Cardiac septum (tissue), 1 donor: ENCODE results near the gene ATP6V0E1. TPM values are rescaled to one million over a fixed set of nuclear protein-coding genes. Genes with fewer than 3 reads are reported as not detected.
"Not testable (repeated sequence)": the region's sequence is repeated elsewhere in the genome, so short reads cannot be mapped to it uniquely, and the experiment has no call there.

ENCODE experiments used
- DNase-seq: peaks from one replicate; pipeline ENCODE4 v3.0.0-alpha.2; 2020; ENCODE audit warnings: low spot score
- intact Hi-C: fragments of 100-400 bp; cut with DNase I; formaldehyde crosslinking; loops from one replicate; pipeline ENCODE4 v1.14.0; 2022
- total RNA-seq: library from RNA; stranded (reverse); fragmentation: NEBNext Ultra II Directional; extraction: Animal tissue kit (Norgen Biotek cat#: 25700); gene quantifications from one replicate; pipeline ENCODE4 v1.2.1, GENCODE V29; 2021
- donor health status: DM: no; HTN: no; CAD: no.

The ATP6V0E1 gene
- total RNA-seq, 1 donor from 2014 or later: 201 TPM

DNA sequence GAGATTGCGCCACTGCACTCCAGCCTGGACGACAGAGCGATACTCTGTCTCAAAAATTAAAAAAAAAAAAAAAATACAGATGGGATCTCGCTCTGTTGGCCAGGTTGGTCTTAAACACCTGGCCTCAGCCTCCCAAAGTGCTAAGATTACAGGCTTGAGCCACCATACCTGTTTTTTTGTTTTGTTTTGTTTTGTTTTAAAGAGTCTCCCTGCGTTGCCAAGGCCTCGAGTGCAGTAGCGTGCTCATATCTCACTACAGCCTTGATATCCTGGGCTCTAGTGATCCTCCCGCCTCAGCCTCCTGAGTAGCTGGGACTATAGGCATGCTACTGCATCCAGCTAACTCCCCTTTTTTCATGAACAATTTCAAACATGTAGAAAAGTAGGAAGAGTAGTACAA lies 7.2 kb downstream of the ATP6V0E1 start:
- no peak for DNase-seq
- intact Hi-C loops: no loop called here

DNA sequence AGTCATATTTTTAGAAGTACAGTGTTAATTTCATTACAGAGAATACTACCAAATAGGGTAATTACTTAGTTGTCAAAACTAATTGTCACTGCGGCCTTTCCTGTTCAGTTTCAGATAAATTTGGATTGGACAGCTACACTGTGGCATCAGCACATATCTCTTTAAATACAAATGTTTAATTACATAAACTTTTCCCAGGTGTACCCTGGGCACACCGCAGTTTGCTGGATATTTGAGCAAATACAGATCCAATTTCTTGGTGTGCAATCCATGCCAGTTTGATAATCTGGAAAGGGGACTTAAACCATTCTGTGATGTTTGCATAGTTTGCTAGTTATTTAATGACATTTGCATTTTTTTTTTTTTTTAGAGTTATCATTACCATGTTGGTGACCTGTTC lies 10.8 kb downstream of the ATP6V0E1 start:
- DNase-seq: no peak
- intact Hi-C loops: no loop called here

DNA sequence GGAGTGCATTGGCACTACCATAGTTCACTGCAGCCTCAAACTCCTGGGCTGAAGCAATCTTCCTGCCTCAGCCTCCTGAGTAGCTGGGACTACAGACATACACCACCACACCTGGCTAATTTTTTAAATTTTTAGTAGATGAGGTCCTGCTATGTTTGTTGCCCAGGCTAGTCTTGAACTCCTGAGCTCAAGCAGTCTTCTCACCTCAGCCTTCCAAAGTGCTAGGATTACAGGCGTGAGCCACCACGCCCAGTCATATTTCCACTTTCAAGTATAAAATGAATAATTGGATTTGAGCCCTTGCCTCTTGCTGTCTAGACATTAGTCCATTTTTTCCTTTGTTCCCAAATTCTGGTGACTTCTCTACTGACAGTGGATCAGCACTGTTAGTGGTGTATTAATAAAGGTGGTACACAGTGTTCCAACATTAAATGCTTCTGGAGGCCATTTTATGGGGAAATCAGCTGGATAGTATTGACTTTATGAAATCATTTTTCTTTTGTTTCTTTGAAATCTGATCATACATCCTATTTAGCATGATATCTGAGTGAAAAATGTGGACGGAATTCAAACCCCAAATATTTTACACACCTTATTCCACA lies 15.9 kb downstream of the ATP6V0E1 start:
- no peak for DNase-seq
- intact Hi-C loops: no loop called here

DNA sequence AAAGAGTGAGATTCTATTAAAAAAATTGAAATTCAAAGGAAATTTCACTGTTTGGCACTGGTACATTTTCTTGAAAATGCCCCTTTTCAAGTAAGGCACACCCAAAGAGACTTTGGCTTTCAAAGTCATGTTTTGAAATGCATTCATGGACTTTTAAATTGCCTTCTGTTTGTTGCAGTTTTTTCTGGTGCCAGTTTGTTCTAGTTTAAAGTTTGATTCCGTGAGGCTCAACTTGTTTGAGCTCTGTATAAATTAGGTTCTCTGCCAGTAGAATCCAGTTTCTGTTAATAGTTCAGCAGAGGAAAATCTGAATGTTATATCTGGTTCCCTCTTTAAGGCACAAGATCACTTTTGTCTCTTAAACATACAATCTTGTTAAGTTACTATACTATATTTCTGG lies 16.4 kb downstream of the ATP6V0E1 start:
- intact Hi-C loops: no loop called here
- no peak for DNase-seq

DNA sequence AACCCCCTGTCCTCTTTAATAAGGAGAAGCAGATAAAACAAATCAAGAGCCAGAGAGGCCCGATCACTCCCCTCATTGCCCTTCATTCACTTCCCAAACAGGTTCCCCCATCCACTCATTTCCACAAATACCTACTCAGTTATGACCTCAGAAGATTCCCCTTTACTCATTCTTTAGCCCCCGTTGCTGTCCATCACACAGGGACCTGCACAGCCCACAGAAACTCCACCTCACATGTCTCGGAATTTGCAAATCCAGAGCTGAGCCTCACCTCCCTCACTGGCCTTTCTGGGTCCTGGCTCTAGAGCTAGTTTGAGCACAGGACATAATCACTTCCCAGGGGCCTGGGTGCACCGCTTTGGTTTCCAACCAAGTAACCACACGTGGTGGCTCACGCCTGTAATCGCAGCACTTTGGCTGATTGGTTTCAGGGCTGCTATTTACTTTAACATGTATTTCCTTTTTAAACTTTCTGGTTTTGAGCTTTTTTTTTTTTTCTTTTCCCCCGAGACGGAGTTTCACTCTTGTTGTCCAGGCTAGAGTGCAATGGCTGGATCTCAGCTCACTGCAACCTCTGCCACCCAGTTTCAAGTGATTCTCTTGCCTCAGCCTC lies 17.8 kb downstream of the ATP6V0E1 start:
- intact Hi-C loops: no loop called here

DNA sequence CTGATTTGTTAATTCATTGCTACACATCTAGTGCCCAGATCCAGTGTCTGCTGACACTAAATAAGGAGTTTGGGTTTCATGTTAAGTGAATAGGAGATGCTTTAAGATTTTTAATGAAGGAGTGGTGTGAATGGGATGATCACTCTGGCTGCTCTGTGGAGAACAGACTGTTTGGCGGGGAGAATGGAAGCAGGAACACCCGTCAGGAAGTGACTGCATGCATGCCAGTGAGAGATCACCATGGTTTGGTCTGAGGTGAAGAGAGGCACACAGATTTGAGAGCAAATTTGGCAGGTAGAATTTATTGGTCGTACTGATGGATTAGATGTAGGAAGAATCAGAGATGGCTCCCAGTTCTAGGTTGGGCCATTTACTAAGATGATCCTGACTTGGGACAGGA lies 19.8 kb downstream of the ATP6V0E1 start:
- DNase-seq: no peak
- intact Hi-C loops: no loop called here

More for the DNA sequence above, 17.8 kb downstream of the ATP6V0E1 start:
- no peak for DNase-seq

DNA sequence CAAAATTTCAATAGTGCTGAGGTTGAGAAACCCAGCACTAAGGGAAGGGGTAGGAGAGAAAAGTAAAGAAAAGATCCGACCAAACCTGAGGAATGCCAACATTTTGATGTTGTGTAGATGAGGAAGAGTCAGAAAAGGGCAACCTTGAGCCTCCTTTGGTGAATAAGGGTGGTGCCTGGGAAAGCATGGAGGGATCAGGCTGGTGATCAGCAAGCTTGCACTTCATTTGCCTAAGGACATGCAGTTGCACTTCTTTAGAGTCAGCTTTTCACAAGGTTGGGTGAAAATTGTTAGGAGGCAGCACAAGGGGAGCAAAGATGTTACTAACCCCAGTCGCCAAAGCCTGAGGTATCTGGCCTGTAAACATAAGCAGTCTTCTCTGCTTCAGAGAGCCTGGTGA lies 20.4 kb downstream of the ATP6V0E1 start:
- intact Hi-C loops: no loop called here
- no peak for DNase-seq

DNA sequence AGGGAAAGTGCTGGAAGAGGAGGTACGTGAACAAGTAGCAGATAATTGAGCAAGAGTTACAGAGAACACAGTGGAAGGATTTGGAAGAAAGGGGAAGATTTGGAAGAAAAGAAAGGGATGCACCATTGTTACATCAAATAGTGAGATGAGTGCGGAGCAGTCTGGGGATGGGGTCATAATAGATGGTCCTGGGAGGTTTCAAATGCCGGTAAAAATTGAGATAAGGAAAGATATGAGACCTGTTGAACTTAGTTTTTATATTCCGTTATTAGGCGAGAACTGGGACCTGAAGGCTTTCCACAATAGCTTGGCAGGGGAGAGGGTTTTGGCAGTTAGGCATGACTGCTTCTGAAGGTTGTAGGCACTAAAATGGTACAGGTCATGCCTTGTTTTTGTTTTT lies 20.9 kb downstream of the ATP6V0E1 start:
- no peak for DNase-seq
- intact Hi-C loops: no loop called here

DNA sequence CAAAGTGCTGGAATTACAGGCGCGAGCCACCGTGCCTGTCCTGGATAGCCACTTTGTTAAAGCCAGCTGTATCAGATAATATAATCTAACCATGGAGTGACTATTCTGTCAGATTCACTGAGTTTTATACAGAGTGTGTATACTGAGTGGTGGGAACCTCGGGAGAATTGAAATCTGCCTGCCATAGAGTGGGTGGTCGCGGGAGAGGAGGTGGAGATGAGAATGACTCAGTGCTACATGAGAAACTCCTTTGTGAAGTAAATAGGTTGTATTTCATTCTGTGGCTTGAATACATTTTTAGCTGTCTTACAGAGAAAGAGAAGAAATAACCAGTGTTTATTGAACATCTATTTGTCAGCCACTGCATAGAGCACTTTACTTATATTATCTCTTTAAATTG lies 26.4 kb downstream of the ATP6V0E1 start:
- intact Hi-C loops: no loop called here
- no peak for DNase-seq

DNA sequence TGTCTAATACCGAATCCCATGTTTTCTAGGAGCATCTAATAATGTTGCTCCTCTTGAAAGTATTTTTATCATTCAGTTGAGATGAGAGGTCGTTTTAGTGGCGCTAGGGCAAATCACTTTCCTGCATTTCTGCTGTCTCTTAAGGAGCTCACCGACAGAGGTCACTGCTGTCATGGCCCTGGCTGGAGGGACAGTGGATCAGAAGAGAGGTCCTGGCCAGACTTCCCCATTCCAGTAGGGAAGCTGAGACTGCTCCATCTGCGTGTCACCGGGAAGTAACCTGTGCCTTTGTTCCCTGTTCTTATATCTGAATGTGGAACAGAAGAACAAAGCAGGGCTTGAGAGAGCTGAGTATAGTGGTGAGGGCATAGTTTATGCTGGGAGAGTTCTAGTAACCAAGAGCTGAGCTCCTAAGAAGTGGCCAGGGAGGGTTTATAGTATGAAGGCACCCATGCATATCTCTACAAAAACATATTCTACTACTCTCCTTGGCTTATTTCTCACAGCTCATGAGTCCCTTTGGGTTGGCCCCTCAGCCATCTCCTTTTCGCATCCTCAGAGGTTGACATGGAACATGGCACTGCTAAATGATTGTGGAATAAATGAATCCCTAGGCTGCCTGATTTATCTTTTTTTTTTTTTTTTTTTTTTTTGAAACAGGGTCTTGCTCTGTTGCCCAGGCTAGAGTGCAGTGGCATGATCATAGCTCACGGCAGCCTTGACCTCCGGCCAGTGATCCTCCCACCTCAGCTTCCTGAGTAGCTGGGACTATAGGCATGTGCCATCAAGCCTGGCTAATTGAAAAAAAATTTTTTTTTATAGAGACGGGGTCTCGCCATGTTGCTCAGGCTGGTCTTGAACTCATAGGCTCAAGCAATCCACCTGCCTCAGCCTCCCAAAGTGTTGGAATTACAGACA lies 27.2 kb downstream of the ATP6V0E1 start:
- peak; percentile 78 for DNase-seq
- intact Hi-C loops: no loop called here

DNA sequence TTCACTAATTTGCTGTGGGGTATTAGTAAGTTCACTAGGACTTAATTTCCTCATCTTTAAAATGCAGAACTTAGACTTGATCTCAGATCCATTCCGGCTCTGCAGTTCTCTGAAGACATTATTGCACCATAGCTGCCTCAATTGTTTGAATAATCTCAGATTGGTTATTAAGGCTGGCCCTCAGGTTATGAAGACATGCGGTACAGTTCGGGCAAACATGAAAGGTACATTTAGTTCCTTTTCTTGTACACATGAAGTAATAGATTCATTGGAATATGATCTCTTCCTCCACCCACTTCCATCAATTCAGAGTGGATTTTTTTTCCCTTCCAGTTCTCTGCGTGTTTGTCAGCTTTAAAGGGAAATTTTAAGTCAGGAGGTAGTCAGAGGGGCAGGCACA lies 28.0 kb downstream of the ATP6V0E1 start:
- no peak for DNase-seq
- intact Hi-C loops: no loop called here

DNA sequence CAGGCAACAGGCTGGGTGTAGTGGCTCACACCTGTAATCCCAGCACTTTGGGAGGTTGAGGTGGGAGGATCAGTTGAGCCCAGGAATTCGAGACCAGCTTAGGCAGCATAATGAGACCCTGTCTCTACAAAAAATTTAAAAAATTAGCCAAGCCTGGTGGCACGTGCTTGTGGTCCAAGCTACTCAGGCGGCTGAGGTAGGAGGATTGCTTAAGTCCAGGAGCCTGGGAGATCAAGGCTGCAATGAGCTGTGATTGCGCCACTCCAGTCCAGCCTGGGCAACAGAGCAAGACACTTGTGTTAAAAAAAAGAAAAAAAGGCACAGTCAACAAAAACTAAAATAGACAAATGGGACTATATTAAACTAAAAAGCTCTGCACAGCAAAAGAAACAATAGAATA lies 29.3 kb downstream of the ATP6V0E1 start:
- no peak for DNase-seq
- intact Hi-C loops: no loop called here

DNA sequence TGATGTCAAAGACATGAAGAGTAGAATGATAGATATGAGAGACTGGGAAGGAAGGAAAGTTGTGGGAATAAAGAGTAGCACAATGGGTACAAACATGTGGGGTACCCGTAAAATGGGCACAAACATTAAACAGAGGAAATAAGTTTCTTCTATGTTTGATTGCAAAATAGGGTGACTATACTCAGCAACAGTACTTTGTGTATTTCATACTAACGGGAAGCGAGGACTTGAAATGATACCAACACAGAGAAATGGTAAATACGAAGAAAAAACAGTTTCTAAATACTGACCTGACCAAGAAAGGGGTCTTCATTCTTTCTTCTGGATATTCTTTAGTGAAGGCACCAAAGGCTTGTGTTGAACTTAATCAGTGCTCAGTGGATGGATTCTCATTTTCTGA lies 31.1 kb downstream of the ATP6V0E1 start:
- intact Hi-C loops: no loop called here
- DNase-seq: no peak

DNA sequence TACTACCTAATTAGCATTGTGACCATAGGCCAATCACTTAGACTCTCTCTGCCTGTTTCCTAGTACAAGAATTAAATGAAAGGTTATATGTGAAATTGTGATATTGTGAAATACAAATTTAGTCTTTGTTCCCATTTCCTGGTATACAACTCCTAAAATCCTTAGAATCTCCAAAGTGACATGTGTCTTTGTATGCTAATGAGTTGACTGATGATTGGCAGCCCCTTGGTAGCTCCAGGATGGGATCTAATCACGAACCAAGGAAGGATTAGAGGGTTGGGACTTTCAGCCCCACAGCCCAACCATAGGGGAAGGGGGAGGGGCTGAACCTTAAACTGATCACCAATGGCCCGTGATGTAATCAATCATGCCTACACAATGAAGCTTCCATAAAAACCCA lies 31.6 kb downstream of the ATP6V0E1 start:
- intact Hi-C loops: no loop called here
- DNase-seq: no peak

DNA sequence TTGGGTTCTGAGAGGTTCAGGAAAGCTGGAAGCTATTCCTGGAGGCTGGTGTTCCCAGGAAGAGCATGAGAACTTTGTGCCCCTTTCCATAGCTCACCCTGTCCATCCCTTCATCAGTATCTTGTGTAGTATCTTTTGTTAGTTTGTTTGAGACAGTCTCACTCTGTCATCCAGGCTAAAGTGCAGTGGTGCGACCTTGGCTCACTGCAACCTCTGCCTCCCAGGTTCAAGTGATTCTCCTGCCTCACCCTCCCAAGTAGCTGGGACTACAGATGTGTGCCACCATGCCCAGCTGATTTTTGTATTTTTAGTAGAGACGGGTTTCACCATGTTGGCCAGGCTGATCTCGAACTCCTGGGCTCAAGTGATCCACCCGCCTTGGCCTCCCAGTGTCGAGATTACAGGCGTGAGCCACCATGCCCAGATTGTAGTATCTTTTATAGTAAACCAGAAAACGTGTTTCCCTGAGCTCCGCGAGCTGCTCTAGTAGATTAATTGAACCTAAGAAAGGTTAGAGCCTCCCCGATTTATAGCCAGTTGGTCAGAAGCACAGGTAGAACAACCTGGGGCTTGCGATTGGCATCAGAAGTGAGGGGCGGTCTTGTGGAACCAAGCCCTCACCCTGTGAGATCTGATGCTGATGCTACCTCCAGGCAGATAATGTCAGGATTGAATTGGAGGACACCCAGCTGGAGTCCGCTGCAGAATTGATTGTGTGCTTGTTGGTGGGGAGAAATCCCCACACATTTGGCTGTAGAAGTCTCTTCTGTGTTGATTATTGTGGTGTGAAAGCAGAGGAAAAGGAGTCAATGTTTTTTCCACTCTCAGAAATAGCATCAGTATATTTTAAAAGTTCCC lies 32.3 kb downstream of the ATP6V0E1 start:
- no peak for DNase-seq
- intact Hi-C loops: no loop called here

DNA sequence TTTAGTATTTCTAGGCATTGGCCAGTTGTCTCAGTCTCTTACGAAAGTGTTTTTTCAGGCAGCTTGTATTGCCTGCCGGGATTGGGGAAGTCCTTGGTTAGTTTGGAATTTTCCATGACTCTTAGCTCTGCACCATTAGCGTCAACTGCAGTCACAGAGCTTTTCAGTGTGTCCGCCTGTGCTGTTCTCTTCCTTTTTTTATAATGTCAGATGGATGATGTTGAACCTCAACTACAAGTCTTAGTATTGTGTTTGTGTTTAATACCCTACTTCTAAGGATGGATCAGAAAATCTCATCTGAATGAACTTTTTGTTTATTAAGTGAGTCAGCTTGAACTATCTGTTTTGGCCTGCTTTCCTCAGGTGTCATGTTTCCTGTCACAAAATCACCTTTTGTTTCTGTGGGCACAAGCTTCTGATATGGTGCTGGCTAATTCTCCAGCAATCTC lies 33.1 kb downstream of the ATP6V0E1 start:
- intact Hi-C loops: no loop called here
- DNase-seq: no peak

DNA sequence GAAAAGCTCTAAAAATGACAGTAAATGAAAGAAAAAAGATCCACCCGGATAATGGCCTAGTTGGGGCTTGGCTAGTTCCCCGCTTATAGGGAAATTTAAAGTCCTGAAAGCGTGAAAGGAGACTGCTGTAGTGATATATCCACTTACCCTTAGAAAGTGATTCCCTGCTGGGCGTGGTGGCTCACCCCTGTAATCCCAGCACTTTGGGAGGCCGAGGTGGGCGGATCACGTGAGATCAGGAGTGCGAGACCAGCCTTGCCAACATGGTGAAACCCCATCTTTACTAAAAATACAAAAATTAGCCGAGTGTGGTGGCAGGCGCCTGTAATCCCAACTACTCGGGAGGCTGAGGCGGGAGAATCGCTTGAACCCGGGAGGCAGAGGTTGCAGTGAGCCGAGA lies 33.5 kb downstream of the ATP6V0E1 start:
- intact Hi-C loops, DNase-seq: not testable (repeated sequence)

DNA sequence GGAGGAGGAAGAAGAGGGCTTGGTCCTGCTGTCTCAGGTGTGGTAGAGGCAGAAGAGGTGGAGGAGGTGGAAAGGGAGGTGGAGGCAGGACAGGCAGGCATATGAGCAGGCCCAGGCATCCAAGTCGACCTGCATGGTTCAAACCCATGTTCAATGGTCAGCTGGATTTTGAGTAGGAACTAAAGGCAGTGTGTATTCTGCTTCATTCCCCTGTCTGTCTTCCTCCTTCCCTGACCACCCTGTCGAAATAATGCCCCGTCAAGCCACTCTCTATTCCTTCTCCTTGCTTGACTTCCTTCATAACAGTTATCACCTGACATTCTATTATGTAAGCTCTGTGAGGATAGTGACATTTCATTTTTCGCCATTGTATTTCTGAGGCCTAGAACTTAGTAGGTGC lies 34.8 kb downstream of the ATP6V0E1 start:
- intact Hi-C loops: no loop called here
- DNase-seq: no peak

DNA sequence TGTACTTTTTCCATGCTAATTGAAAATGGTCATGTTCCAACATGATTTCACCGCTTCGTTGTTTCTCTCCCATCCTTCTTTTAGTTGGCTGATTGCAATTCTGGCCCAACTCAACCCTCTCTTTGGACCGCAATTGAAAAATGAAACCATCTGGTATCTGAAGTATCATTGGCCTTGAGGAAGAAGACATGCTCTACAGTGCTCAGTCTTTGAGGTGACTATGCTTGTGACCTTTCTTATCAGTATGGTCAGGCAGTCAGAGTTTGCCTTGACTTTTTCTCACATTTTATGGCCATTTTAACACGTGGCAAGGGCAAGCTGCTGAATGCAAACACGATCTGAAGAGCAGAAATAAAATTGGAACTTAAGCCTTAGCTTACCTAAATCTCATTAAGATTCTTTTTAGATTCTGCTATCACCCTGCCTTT lies 36.6 kb downstream of the ATP6V0E1 start:
- no peak for DNase-seq

DNA sequence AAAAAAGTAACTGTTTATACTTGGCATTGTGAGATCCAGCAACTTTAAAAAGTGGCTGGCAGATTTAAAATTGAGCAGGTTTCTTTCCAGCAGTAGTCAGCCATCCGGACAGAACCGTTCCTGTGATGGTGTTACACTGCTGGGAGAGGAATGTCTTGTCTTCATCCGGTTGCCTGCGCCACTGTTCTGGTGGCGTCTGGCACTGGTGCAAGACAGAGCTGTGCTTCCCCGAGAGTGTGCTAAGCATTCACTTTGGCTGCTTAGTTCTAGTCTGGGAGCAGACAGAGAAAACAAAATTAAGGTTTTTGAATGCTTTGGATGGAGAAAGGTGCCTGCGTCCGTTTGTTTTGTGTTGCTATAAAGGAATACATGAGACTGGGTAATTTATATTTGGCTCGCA lies 37.1 kb downstream of the ATP6V0E1 start:
- intact Hi-C loops: no loop called here
- no peak for DNase-seq

More for the DNA sequence above, 36.6 kb downstream of the ATP6V0E1 start:
- intact Hi-C loops: no loop called here
